Stomach (tissue), 9 donors: Measurements from ENCODE around the gene HGS. TPM values are rescaled to one million over a fixed set of nuclear protein-coding genes. Genes with fewer than 3 reads are reported as not detected.

ENCODE experiments used
- DNase-seq, 2 donors: peaks; one replicate each; pipeline versions ENCODE4 v3.0.0 to v3.0.0-alpha.2; 2013 to 2019
- H3K27ac ChIP-seq, 5 donors: fragments of 200-600 bp in 4 of 5; sonication (generic) in 4 of 5; one replicate each; pipeline ENCODE4 v1.5.1; 2013 to 2019; ENCODE audit warnings: mild to moderate bottlenecking in 1 of 5, moderate library complexity in 1 of 5
- H3K27me3 ChIP-seq, 3 donors: fragments of 200-600 bp; sonication (generic); one replicate each; pipeline ENCODE4 v1.5.1; 2017 to 2019; ENCODE audit warnings: mixed run types in 1 of 3
- H3K36me3 ChIP-seq, 4 donors: fragments of 200-600 bp; sonication (generic); 1 replicate in 3 of 4; 2 replicates in 1 of 4; pipeline ENCODE4 v1.5.1; 2016 to 2019
- H3K4me1 ChIP-seq, 4 donors: fragments of 200-600 bp; sonication (generic); one replicate each; pipeline ENCODE4 v1.5.1; 2016 to 2019
- H3K4me3 ChIP-seq, 4 donors: fragments of 200-600 bp; sonication (generic) in 3 of 4; one replicate each; pipeline ENCODE4 v1.5.1; 2016 to 2019; ENCODE audit warnings: mild to moderate bottlenecking in 1 of 4
- H3K9me3 ChIP-seq, 4 donors: fragments of 200-600 bp; sonication (generic); one replicate each; pipeline ENCODE4 v1.5.1; 2016 to 2019
- EP300 ChIP-seq: sonication (generic); formaldehyde crosslinking; IDR thresholded peaks from one replicate; pipeline ENCODE4 v1.6.1; 2017; ENCODE audit warnings: antibody characterized with exemption
- POLR2A ChIP-seq, 4 donors: fragments of 450-650 bp; IDR thresholded peaks; one replicate each; pipeline ENCODE4 v1.6.1; 2016; ENCODE audit warnings: antibody characterized with exemption in 4 of 4, control low read depth in 2 of 4, mild to moderate bottlenecking in 1 of 4, moderate library complexity in 1 of 4
- POLR2AphosphoS5 ChIP-seq, 3 donors: sonication (generic); formaldehyde crosslinking; IDR thresholded peaks; one replicate each; pipeline ENCODE4 v1.6.1; 2016; ENCODE audit warnings: antibody characterized with exemption in 3 of 3
- WGBS, 5 donors: extraction: QIAGEN DNeasy Blood & Tissue Kit in 3 of 5; methylation state at CpG; one replicate each; pipeline versions ENCODE4 v1.1.5 to v1.1.7; 2013 to 2018; 5-methylcytosine and 5-hydroxymethylcytosine counted together
- intact Hi-C: fragments of 100-400 bp; cut with DNase I; formaldehyde crosslinking; loops from one replicate; pipeline ENCODE4 v1.15.1; 2023; ENCODE audit warnings: low total_unique reads
- polyA plus RNA-seq, 3 donors: library from polyadenylated mRNA; stranded (reverse); fragments of 200-250 nt; gene quantifications; one replicate each; pipeline ENCODE4 v1.2.3, GENCODE V29; 2013
- total RNA-seq, 5 donors: library from RNA; depleted of rRNA; stranded (reverse); fragments of >200 nt; gene quantifications; one replicate each; pipeline versions ENCODE4 v1.1.0 to v1.2.3, GENCODE V29; 2014 to 2016
- TF ChIP-seq, protein P1 (sequence below), 7 experiments: fragments of 450-650 bp in 4 of 7; fragments of 200-600 bp in 3 of 7; sonication (generic) in 3 of 7; IDR thresholded peaks; one replicate each; pipeline ENCODE4 v1.5.1; 2016 to 2019; ENCODE audit warnings: antibody characterized with exemption in 7 of 7, control low read depth in 2 of 7, mild to moderate bottlenecking in 1 of 7
- donor health status: healthy with polysubstance abuse.
- donor health status: Bipolar disorder and iron deficiency.
- donor health status: healthy.

HGS gene
- total and polyA plus RNA-seq, 8 donors, result 52.0 to 275 (median 129) TPM

DNA sequence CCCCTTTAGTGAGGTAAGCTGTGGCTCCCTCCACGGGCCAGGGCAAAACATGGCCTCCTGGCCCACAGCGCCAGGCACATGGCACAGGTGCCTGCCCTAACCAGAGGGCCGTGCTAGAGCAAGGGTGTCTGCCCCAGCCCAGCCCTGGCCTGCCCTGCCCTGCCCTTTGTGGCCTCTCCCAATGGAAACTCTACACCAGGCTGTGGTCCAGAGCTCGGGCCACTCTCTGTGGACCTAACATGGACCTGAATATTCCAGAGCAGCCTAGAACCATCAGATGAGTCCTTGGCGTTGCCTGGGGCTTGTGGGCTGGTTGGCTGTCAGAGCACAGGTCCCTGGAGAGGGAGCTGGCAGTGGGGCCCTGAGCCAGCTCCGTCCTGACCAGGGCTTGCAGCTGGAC is 11.4 kb downstream of the HGS start:
- peaks cover 0 to under 1% (median under 1%) of the 10 kb centered on the region in 4 donors for H3K4me1 ChIP-seq
- WGBS, 5 donors, result 81 to 92% (median 84%) methylated on average over 4 to 6 of the region's 6 CpGs
- TF ChIP-seq, protein P1, sequence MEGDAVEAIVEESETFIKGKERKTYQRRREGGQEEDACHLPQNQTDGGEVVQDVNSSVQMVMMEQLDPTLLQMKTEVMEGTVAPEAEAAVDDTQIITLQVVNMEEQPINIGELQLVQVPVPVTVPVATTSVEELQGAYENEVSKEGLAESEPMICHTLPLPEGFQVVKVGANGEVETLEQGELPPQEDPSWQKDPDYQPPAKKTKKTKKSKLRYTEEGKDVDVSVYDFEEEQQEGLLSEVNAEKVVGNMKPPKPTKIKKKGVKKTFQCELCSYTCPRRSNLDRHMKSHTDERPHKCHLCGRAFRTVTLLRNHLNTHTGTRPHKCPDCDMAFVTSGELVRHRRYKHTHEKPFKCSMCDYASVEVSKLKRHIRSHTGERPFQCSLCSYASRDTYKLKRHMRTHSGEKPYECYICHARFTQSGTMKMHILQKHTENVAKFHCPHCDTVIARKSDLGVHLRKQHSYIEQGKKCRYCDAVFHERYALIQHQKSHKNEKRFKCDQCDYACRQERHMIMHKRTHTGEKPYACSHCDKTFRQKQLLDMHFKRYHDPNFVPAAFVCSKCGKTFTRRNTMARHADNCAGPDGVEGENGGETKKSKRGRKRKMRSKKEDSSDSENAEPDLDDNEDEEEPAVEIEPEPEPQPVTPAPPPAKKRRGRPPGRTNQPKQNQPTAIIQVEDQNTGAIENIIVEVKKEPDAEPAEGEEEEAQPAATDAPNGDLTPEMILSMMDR (IDR thresholded peaks at IDR 0.05), result no peak
- TF ChIP-seq POLR2AphosphoS5 (IDR thresholded peaks at IDR 0.05) (no peak), EP300 (no peak), POLR2A (IDR thresholded peaks at IDR 0.05) (no peak)
- H3K9me3 ChIP-seq, result no peaks in the 10 kb centered on the region
- no peak overlapping the region for H3K27ac ChIP-seq
- intact Hi-C loops, result no loop called here
- H3K27me3 ChIP-seq, result no peaks in the 10 kb centered on the region
- H3K4me3 ChIP-seq, result no peak overlapping the region
- no peak for DNase-seq
- peaks cover 86 to 100% (median 100%) of the 10 kb centered on the region in 4 donors for H3K36me3 ChIP-seq

DNA sequence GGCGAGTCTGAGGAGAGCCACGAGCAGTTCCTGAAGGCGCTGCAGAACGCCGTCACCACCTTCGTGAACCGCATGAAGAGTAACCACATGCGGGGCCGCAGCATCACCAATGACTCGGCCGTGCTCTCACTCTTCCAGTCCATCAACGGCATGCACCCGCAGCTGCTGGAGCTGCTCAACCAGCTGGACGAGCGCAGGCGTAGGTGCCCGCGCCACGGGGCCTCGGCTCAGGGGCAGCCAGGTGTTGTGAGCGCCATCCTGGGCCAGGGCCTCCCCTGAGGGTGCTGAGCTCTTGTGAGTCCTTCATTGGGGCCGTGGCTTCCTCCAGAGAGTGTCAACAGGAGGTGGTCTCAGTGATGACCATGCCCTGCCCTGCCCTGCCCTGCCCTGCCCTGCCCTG is 12.0 kb downstream of the HGS start:
- no peak for DNase-seq
- no peak overlapping the region for H3K4me3 ChIP-seq
- intact Hi-C loops, result no loop called here
- TF ChIP-seq POLR2AphosphoS5 (IDR thresholded peaks at IDR 0.05), result no peak
- TF ChIP-seq POLR2A (IDR thresholded peaks at IDR 0.05), result no peak
- TF ChIP-seq EP300, result no peak
- TF ChIP-seq, protein P1 (IDR thresholded peaks at IDR 0.05), result no peak
- H3K27me3 ChIP-seq, result no peaks in the 10 kb centered on the region
- H3K9me3 ChIP-seq, result no peaks in the 10 kb centered on the region
- no peak overlapping the region for H3K27ac ChIP-seq
- H3K36me3 ChIP-seq, result peaks cover 86 to 100% (median 100%) of the 10 kb centered on the region in 4 donors
- WGBS, 5 donors, result 86 to 92% (median 88%) methylated on average over 17 to 22 of the region's 22 CpGs
- peaks cover 5 to 6% (median 6%) of the 10 kb centered on the region in 4 donors for H3K4me1 ChIP-seq

DNA sequence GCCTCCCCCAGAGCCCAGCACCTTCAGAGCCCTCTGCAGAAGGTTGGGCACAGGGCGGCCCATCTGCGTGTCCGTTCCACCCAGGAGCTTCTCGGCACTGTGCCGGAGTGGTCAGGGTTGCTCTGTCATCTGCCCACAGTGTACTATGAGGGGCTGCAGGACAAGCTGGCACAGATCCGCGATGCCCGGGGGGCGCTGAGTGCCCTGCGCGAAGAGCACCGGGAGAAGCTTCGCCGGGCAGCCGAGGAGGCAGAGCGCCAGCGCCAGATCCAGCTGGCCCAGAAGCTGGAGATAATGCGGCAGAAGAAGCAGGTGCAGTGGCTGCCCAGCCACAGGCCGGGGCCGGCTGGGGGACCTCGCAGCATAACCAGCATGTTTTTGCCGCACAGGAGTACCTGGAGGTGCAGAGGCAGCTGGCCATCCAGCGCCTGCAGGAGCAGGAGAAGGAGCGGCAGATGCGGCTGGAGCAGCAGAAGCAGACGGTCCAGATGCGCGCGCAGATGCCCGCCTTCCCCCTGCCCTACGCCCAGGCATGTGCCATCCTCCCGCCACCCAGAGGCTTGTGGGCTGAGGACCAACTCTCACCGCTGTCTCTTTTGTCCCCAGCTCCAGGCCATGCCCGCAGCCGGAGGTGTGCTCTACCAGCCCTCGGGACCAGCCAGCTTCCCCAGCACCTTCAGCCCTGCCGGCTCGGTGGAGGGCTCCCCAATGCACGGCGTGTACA is 12.6 kb downstream of the HGS start:
- no peaks in the 10 kb centered on the region for H3K27me3 ChIP-seq
- no peaks in the 10 kb centered on the region for H3K9me3 ChIP-seq
- intact Hi-C loops, result no loop called here
- peaks cover 11 to 12% (median 11%) of the 10 kb centered on the region in 4 donors for H3K4me1 ChIP-seq
- H3K4me3 ChIP-seq, result no peak overlapping the region
- 90 to 95% (median 94%) methylated on average over 33 to 40 of the region's 40 CpGs for WGBS, 5 donors
- TF ChIP-seq EP300 (no peak), POLR2A (IDR thresholded peaks at IDR 0.05) (no peak), POLR2AphosphoS5 (IDR thresholded peaks at IDR 0.05) (no peak)
- TF ChIP-seq, protein P1 (IDR thresholded peaks at IDR 0.05), result no peak
- H3K27ac ChIP-seq, result no peak overlapping the region
- peaks cover 86 to 100% (median 100%) of the 10 kb centered on the region in 4 donors for H3K36me3 ChIP-seq
- no peak for DNase-seq

DNA sequence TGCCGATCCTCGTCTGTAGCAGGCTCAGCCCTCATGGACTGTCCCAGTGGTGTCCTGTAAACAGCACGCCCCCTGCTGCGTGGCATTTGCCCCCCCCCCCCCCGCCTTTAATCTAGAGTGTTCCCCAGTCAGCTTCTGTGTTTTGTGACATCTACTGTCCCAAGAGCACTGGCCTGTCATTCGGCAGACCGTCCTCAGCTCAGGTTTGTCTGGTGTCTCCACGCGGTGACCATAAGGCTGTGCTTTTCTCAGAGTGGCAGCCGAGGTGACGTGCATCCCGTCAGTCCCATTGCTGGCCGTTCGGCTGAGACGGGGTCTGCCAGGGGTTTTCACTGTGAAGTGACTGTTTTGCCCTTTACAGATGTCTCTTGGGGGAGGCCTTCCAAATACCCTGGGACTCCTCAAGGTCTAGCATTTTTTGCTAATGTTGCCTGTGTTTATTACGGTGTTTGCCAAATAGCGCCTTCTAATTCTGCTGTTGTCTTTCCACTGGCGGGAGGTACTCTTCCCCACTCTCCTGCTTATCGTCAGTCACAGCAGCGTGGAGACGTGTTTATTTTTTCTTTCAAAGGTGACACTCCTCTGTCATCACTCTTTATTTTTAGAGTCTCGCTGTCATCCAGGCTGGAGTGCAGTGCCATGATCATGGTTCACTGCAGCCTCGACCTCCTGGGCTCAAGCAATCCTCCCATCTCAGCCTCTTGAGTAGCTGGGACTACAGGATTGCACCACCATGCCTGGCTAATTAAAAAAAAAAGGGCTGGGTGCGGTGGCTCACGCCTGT is 13.6 kb downstream of the HGS start:
- intact Hi-C loops, result no loop called here
- Histone ChIP-seq H3K27ac (no peak overlapping the region), H3K4me3 (no peak overlapping the region), H3K9me3 (no peaks in the 10 kb centered on the region), H3K36me3 (peaks cover 78 to 96% (median 93%) of the 10 kb centered on the region in 4 donors), H3K4me1 (peaks cover 21 to 23% (median 22%) of the 10 kb centered on the region in 4 donors), H3K27me3 (no peaks in the 10 kb centered on the region)
- TF ChIP-seq POLR2AphosphoS5 (IDR thresholded peaks at IDR 0.05) (no peak), EP300 (no peak), POLR2A (IDR thresholded peaks at IDR 0.05) (no peak)
- TF ChIP-seq, protein P1 (IDR thresholded peaks at IDR 0.05), result no peak
- no peak for DNase-seq
- WGBS, 5 donors, result 83 to 86% (median 84%) methylated on average over 23 to 25 of the region's 25 CpGs
